Fibroblast of lung (primary cell): ENCODE measurements around the gene GCLM. TPM values are rescaled to one million over a fixed set of nuclear protein-coding genes. Genes with fewer than 3 reads are reported as not detected.
"Not testable (repeated sequence)": the region's sequence is repeated elsewhere in the genome, so short reads cannot be mapped to it uniquely, and the experiment has no call there.

Experiments used
- DNase-seq, 2 donors: peaks; one replicate each; pipeline versions ENCODE4 v3.0.0 to v3.0.0-alpha.2; 2010; ENCODE audit warnings: low read depth in 2 of 2
- H2AFZ ChIP-seq: 2 replicates; pipeline ENCODE4 v1.5.1; 2012; ENCODE audit warnings: low read length, control low read depth, inconsistent platforms
- H3K27ac ChIP-seq: 2 replicates; pipeline ENCODE4 v1.5.1; 2011; ENCODE audit warnings: low read length, control low read depth; ENCODE audit not compliant: insufficient read depth
- H3K27me3 ChIP-seq: 2 replicates; pipeline ENCODE4 v1.5.1; 2011; ENCODE audit warnings: mild to moderate bottlenecking, low read length; ENCODE audit not compliant: control insufficient read depth, insufficient read depth
- H3K36me3 ChIP-seq: 2 replicates; pipeline ENCODE4 v1.5.1; 2011; ENCODE audit warnings: low read length; ENCODE audit not compliant: control insufficient read depth, insufficient read depth
- H3K4me1 ChIP-seq: 2 replicates; pipeline ENCODE4 v1.5.1; 2011; ENCODE audit warnings: low read length; ENCODE audit not compliant: control insufficient read depth, insufficient read depth; ENCODE audit errors: extremely low read depth
- H3K4me2 ChIP-seq: 2 replicates; pipeline ENCODE4 v1.5.1; 2011; ENCODE audit warnings: low read length, control low read depth; ENCODE audit not compliant: insufficient read depth; ENCODE audit errors: extremely low read depth
- H3K4me3 ChIP-seq, 4 experiments: fragments of 200-600 bp in 1 of 4; sonication (generic) in 1 of 4; replicated peaks in 1 of 4; 2 replicates each; pipeline ENCODE4 v1.5.1; 2011 to 2016; ENCODE audit warnings: low read length in 4 of 4, low read depth in 3 of 4, mild to moderate bottlenecking in 3 of 4, control low read depth in 2 of 4, inconsistent platforms in 1 of 4, mixed read lengths in 1 of 4; ENCODE audit not compliant: insufficient read depth in 1 of 4; ENCODE audit errors: control extremely low read depth in 1 of 4
- H3K79me2 ChIP-seq: 2 replicates; pipeline ENCODE4 v1.5.1; 2012; ENCODE audit warnings: mild to moderate bottlenecking, low read length, inconsistent platforms; ENCODE audit not compliant: control insufficient read depth, insufficient read depth
- H3K9ac ChIP-seq: 2 replicates; pipeline ENCODE4 v1.5.1; 2011; ENCODE audit warnings: mild to moderate bottlenecking, low read length, control low read depth; ENCODE audit not compliant: insufficient read depth
- H3K9me3 ChIP-seq: 2 replicates; pipeline ENCODE4 v1.5.1; 2012; ENCODE audit warnings: low read depth, low read length; ENCODE audit not compliant: control insufficient read depth, insufficient read depth
- H4K20me1 ChIP-seq: 2 replicates; pipeline ENCODE4 v1.5.1; 2011; ENCODE audit warnings: low read length; ENCODE audit not compliant: control insufficient read depth, insufficient read depth; ENCODE audit errors: extremely low read depth
- CTCF ChIP-seq, 2 donors: IDR thresholded peaks in 1 of 2; conservative IDR thresholded peaks in 1 of 2; 1 replicate in 1 of 2; 2 replicates in 1 of 2; pipeline ENCODE4 v1.5.1; 2011 to 2012; ENCODE audit warnings: low read length in 2 of 2, control low read depth in 1 of 2, inconsistent platforms in 1 of 2, low read depth in 1 of 2, mild to moderate bottlenecking in 1 of 2
- EZH2 ChIP-seq: IDR thresholded peaks from 2 replicates; pipeline ENCODE4 v1.5.1; 2012; ENCODE audit warnings: low read length, control low read depth, mild to moderate bottlenecking; ENCODE audit errors: missing control alignments
- polyA plus RNA-seq, 2 donors: library from polyadenylated mRNA; depleted of rRNA in 1 of 2; stranded (reverse) in 1 of 2; unstranded in 1 of 2; fragments of >200 nt; gene quantifications; 2 replicates each; pipeline ENCODE4 v1.2.1, GENCODE V29; 2011 to 2012; ENCODE audit warnings: missing spikeins in 1 of 2
- total RNA-seq: library from RNA; depleted of rRNA; stranded (reverse); fragments of >200 nt; gene quantifications from 2 replicates; pipeline ENCODE4 v1.2.1, GENCODE V29; 2014

Gene GCLM
- total and polyA plus RNA-seq, 2 donors (not counting 1 experiment from before 2014, with no cell fraction given), result 28.6 to 45.4 TPM

DNA sequence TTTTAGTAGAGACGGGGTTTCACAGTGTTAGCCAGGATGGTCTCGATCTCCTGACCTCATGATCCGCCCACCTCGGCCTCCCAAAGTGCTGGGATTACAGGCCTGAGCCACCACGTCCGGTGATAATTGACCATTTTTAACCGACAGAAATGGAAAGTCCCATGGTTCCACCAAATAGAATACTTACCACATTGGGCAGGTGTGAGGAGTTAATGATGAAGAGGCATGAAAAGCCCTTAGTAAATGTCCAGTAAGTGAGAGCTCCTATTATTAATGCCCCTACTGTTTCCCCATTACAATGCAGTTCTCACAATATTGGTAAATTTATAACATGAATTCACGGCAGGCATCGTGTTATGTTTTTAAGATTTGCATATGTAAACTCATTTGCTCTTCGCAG is 8.1 kb upstream of the GCLM start:
- no peak overlapping the region for H2AFZ ChIP-seq
- H3K36me3 ChIP-seq, result no peaks in the 10 kb centered on the region
- H3K4me1 ChIP-seq, result no peaks in the 10 kb centered on the region
- DNase-seq, result no peak
- no peak overlapping the region for H3K4me2 ChIP-seq
- no peak for TF ChIP-seq EZH2
- no peak for TF ChIP-seq CTCF (conservative IDR thresholded peaks at IDR 0.05 in 1 of 2, IDR thresholded peaks at IDR 0.05 in 1 of 2; ENCODE audit: low read depth in 1 of 2, low read length in 2 of 2)
- no peak overlapping the region for H3K4me3 ChIP-seq
- H3K27ac ChIP-seq, result no peak overlapping the region
- H4K20me1 ChIP-seq, result no peaks in the 10 kb centered on the region
- no peaks in the 10 kb centered on the region for H3K9me3 ChIP-seq
- no peak overlapping the region for H3K9ac ChIP-seq
- no peaks in the 10 kb centered on the region for H3K27me3 ChIP-seq
- H3K79me2 ChIP-seq, result no peaks in the 10 kb centered on the region

GRCh38 chr1:93910880-93911279 is 1.6 kb upstream of the GCLM start:
- H2AFZ ChIP-seq, H3K27me3 ChIP-seq, H3K4me2 ChIP-seq, H3K9ac ChIP-seq, H3K4me3 ChIP-seq, H3K27ac ChIP-seq, H3K9me3 ChIP-seq, H3K36me3 ChIP-seq, H3K4me1 ChIP-seq, DNase-seq, H4K20me1 ChIP-seq: not testable (repeated sequence)
- peaks cover 28% of the 10 kb centered on the region for H3K79me2 ChIP-seq

- Histone ChIP-seq H3K79me2 (peaks cover 34% of the 10 kb centered on the region), H3K36me3 (no peaks in the 10 kb centered on the region), H3K9ac (no peak overlapping the region), H3K4me1 (peaks cover under 1% of the 10 kb centered on the region), H3K4me2 (no peak overlapping the region), H3K27me3 (no peaks in the 10 kb centered on the region), H3K9me3 (no peaks in the 10 kb centered on the region), H4K20me1 (no peaks in the 10 kb centered on the region), H3K27ac (no peak overlapping the region), H3K4me3 (peak overlapping the region in 1 of 4 experiments; percentile 54), H2AFZ (no peak overlapping the region)
- no peak for DNase-seq
- TF ChIP-seq CTCF (conservative IDR thresholded peaks at IDR 0.05 in 1 of 2, IDR thresholded peaks at IDR 0.05 in 1 of 2; ENCODE audit: low read depth in 1 of 2, low read length in 2 of 2), result no peak
- TF ChIP-seq EZH2, result no peak
Observed at GRCh38 chr1:93910305-93910704, 1.1 kb upstream of the GCLM start.
